HepG2 (cell line): ENCODE results near the gene VASN. TPM values are rescaled to one million over a fixed set of nuclear protein-coding genes. Genes with fewer than 3 reads are reported as not detected.
A peak's percentile ranks its signal among the peaks of the same experiment; 100 is the strongest.

Experiments
- AKAP8 ChIP-seq: sonication (generic); formaldehyde crosslinking; IDR thresholded peaks from 2 replicates; pipeline ENCODE4 v1.5.1; 2020; ENCODE audit warnings: mild to moderate bottlenecking, missing genetic modification reagents
- ARID5B ChIP-seq: IDR thresholded peaks from 2 replicates; pipeline ENCODE4 v1.4.0; 2020; ENCODE audit warnings: mild to moderate bottlenecking, missing genetic modification reagents
- ATAD3A ChIP-seq: sonication (generic); formaldehyde crosslinking; IDR thresholded peaks from 2 replicates; pipeline ENCODE4 v1.4.0; 2020; ENCODE audit warnings: missing genetic modification reagents
- FOSL2 ChIP-seq: sonication (generic); formaldehyde crosslinking; IDR thresholded peaks from 2 replicates; pipeline ENCODE4 v1.4.0; 2020; ENCODE audit warnings: missing genetic modification reagents
- FOXJ3 ChIP-seq: sonication (generic); formaldehyde crosslinking; IDR thresholded peaks from 2 replicates; pipeline ENCODE4 v1.4.0; 2020; ENCODE audit warnings: missing genetic modification reagents, mild to moderate bottlenecking, borderline replicate concordance
- KAT8 ChIP-seq: IDR thresholded peaks from 2 replicates; pipeline ENCODE4 v1.6.1; 2016; ENCODE audit warnings: missing genetic modification reagents, missing compliant biosample characterization
- MYPOP ChIP-seq: sonication (generic); formaldehyde crosslinking; IDR thresholded peaks from 2 replicates; pipeline ENCODE4 v1.8.1; 2023; ENCODE audit warnings: mild to moderate bottlenecking, moderate library complexity, missing genetic modification reagents
- NFRKB ChIP-seq: fragments of 450-650 bp; IDR thresholded peaks from 2 replicates; pipeline ENCODE4 v1.6.1; 2017
- PHF21A ChIP-seq: sonication (generic); formaldehyde crosslinking; IDR thresholded peaks from 2 replicates; pipeline ENCODE4 v1.5.0; 2020; ENCODE audit warnings: mild to moderate bottlenecking, missing genetic modification reagents
- RBM22 ChIP-seq: fragments of 200-400 bp; formaldehyde crosslinking; optimal IDR thresholded peaks from 2 replicates; pipeline ENCODE3; 2017; ENCODE audit warnings: mild to moderate bottlenecking, low read length, moderate library complexity
- SRF ChIP-seq: IDR thresholded peaks from 2 replicates; pipeline ENCODE4 v1.6.1; 2011; ENCODE audit warnings: mild to moderate bottlenecking, low read depth, low read length, moderate library complexity
- TFAP4 ChIP-seq: sonication (generic); IDR thresholded peaks from 2 replicates; pipeline ENCODE4 v1.6.1; 2016; ENCODE audit warnings: low read depth, borderline replicate concordance
- U2AF2 ChIP-seq: fragments of 200-400 bp; formaldehyde crosslinking; IDR thresholded peaks from 2 replicates; pipeline ENCODE4 v1.6.1; 2017; ENCODE audit warnings: low read depth, mild to moderate bottlenecking, low read length
- ZBTB39 ChIP-seq: sonication (generic); formaldehyde crosslinking; IDR thresholded peaks from 2 replicates; pipeline ENCODE4 v1.5.0; 2020; ENCODE audit warnings: missing genetic modification reagents
- ZBTB4 ChIP-seq: sonication (generic); formaldehyde crosslinking; IDR thresholded peaks from 2 replicates; pipeline ENCODE4 v1.4.0; 2020; ENCODE audit warnings: missing genetic modification reagents, mild to moderate bottlenecking, borderline replicate concordance
- ZNF235 ChIP-seq: sonication (generic); formaldehyde crosslinking; IDR thresholded peaks from 2 replicates; pipeline ENCODE4 v1.8.1; 2023; ENCODE audit warnings: mild to moderate bottlenecking, missing genetic modification reagents, borderline replicate concordance
- ZNF3 ChIP-seq: IDR thresholded peaks from 2 replicates; pipeline ENCODE4 v1.7.0; 2017; ENCODE audit warnings: inconsistent platforms
- ZNF331 ChIP-seq: sonication (generic); formaldehyde crosslinking; IDR thresholded peaks from 2 replicates; pipeline ENCODE4 v1.4.0; 2020; ENCODE audit warnings: missing genetic modification reagents
- polyA plus RNA-seq, 8 experiments: library from polyadenylated mRNA; depleted of rRNA in 3 of 8; stranded (reverse) in 7 of 8; unstranded in 1 of 8; fragments of >200 nt; fragmentation: Illumina TruSeq in 4 of 8; extraction: Trizol in 4 of 8; gene quantifications; 2 replicates each; pipeline versions ENCODE4 v1.2.1 to v1.2.3, GENCODE V29; 2011 to 2016; ENCODE audit warnings: low read depth in 4 of 8, missing spikeins in 1 of 8, mixed read lengths in 1 of 8; ENCODE audit not compliant: insufficient read depth in 1 of 8
- total RNA-seq, 5 experiments: library from RNA; depleted of rRNA; stranded (reverse); fragments of >200 nt; fragmentation: Illumina TruSeq; extraction: Trizol; gene quantifications; 2 replicates each; pipeline ENCODE4 v1.2.3, GENCODE V29; 2016; ENCODE audit warnings: low read depth in 1 of 5

The VASN gene
- total and polyA plus RNA-seq, 2 of the 13 experiments (the other 11 are each of a cell fraction or from before 2014, with no cell fraction given) = 8.4 to 18.2 TPM

- TF ChIP-seq ZBTB4 (CRISPR knock-in tag) (no peak), U2AF2 (no peak), FOSL2 (CRISPR knock-in tag) (peak; percentile 43), TFAP4 (no peak; the same call in 1 of the 2 replicates), AKAP8 (CRISPR knock-in tag) (0 out of 2 replicates have a peak, but pooled peaks have one; percentile 33), ZBTB39 (CRISPR knock-in tag) (no peak), ZNF331 (0 out of 2 replicates have a peak, but pooled peaks have one; percentile 26), ZNF3 (CRISPR knock-in tag) (no peak), ZNF235 (CRISPR knock-in tag) (no peak), MYPOP (CRISPR knock-in tag) (no peak), NFRKB (no peak), SRF (no peak), KAT8 (CRISPR knock-in tag) (peak; percentile 31; the same call in 1 of the 2 replicates), ARID5B (CRISPR knock-in tag) (no peak), FOXJ3 (no peak), RBM22 (no peak), ATAD3A (CRISPR knock-in tag) (no peak), PHF21A (CRISPR knock-in tag) (peak; percentile 60; the same call in 1 of the 2 replicates)
Observed at GRCh38 chr16:4370570-4371356, 885 bp upstream of the VASN start (continued).
